ENCODE data around the gene TAF13. TPM values are rescaled to one million over a fixed set of nuclear protein-coding genes. Genes with fewer than 3 reads are reported as not detected.

TAF13 gene
- total and polyA plus RNA-seq, 9 of the 15 experiments (the other 6 are each of a cell fraction or from before 2014, with no cell fraction given): 14.9 to 77.2 (median 38.7) TPM

GRCh38 chr1:109075531-109076490 is at the start of gene TAF13 (continued):
- TF ChIP-seq NR4A1 (CRISPR knock-in tag; IDR thresholded peaks at IDR 0.05): peak; percentile 58; the same call in 1 of the 2 replicates
- no peak for TF ChIP-seq NR4A1 (tag; IDR thresholded peaks at IDR 0.05)
- 0 out of 2 replicates have a peak, but pooled peaks have one; percentile 38 for TF ChIP-seq STAT6 (CRISPR knock-in tag; IDR thresholded peaks at IDR 0.05)
- TF ChIP-seq ZNF318 (IDR thresholded peaks at IDR 0.05; ENCODE audit: borderline replicate concordance in 1 of 2, low read depth in 1 of 2): peak in 1 of 2 experiments; percentile 61; a peak in 1 of 4 replicates
- TF ChIP-seq ZBTB2 (IDR thresholded peaks at IDR 0.05): peak; percentile 76
- no peak for TF ChIP-seq CBX2 (IDR thresholded peaks at IDR 0.05; ENCODE audit: insufficient read depth, low read length, poor library complexity, severe bottlenecking)
- TF ChIP-seq ZBTB17 (CRISPR knock-in tag; IDR thresholded peaks at IDR 0.05): peak; percentile 75
- TF ChIP-seq ZKSCAN8 (CRISPR knock-in tag; IDR thresholded peaks at IDR 0.05): no peak
- no peak; the same call in 1 of the 2 replicates for TF ChIP-seq E2F5 (CRISPR knock-in tag; IDR thresholded peaks at IDR 0.05)
- TF ChIP-seq ZNF121 (CRISPR knock-in tag; conservative IDR thresholded peaks at IDR 0.05): no peak
- TF ChIP-seq KDM5B (IDR thresholded peaks at IDR 0.05; ENCODE audit: insufficient replicate concordance, low read depth, low read length): peak; percentile 97
- TF ChIP-seq DPF2 (IDR thresholded peaks at IDR 0.05): 0 out of 2 replicates have a peak, but pooled peaks have one; percentile 11
